Measurements from ENCODE around the gene TESPA1. TPM values are rescaled to one million over a fixed set of nuclear protein-coding genes. Genes with fewer than 3 reads are reported as not detected.

TESPA1 gene
- total RNA-seq, 4 donors from 2014 or later, result 1.1 to 4.6 (median 2.6) TPM

GRCh38 chr12:54959291-54960018, 25.1 kb downstream of the TESPA1 start:
- DNase-seq (ENCODE audit: extremely low spot score), result no peak
- no peaks in the 10 kb centered on the region for H3K36me3 ChIP-seq
- no peaks in the 10 kb centered on the region for H3K9me3 ChIP-seq
- H3K27ac ChIP-seq (replicated peaks in 1 of 4), result no peak overlapping the region
- H3K4me3 ChIP-seq, result no peak overlapping the region
- peaks cover 0 to 3% (median 0%) of the 10 kb centered on the region in 4 donors for H3K27me3 ChIP-seq
- intact Hi-C loops (cut with DNase I), result loop anchor here (5.0 kb wide), 3 partner anchors 207 to 382 kb away; no protein-coding TSS in a partner anchor
- TF ChIP-seq CTCF (IDR thresholded peaks at IDR 0.05) (no peak), POLR2A (IDR thresholded peaks at IDR 0.05; ENCODE audit: low read depth) (no peak), EP300 (IDR thresholded peaks at IDR 0.05) (no peak), POLR2AphosphoS5 (IDR thresholded peaks at IDR 0.05) (no peak)
- 67% methylated on average over 10 of the region's 10 CpGs for WGBS
- no peaks in the 10 kb centered on the region for H3K4me1 ChIP-seq

DNA sequence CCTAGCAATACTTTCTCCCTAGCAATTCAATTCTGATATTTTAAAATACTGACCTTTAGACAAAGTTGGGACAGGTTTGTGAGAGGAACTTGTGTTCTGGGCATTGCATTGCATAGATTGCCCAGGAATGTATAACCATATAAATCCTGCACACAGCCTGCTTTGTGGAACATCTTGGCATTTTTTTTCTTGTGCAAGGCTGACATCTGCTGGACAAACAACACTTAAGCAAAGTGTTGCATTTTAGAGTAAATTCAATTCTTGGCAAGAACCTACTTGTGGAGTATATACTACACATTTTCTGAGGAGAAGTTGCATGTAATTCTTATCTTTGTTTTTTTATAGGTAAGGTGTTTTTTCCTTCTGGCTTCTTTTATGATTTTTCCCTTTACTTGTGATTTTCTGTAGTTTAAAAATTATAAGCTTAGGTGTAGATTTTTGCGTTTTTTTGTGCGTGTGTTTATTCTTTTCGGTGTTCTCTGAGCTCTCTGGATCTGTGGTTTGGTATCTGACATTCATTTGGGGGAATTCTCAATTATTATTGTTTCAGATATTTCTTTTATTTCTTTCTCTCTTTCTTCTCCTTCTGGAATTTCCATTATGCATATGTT, 26.4 kb downstream of the TESPA1 start:
- no peak for TF ChIP-seq POLR2A (IDR thresholded peaks at IDR 0.05; ENCODE audit: low read depth)
- TF ChIP-seq CTCF (IDR thresholded peaks at IDR 0.05), result peak; percentile 62 to 67 (median 63)
- Histone ChIP-seq H3K36me3 (no peaks in the 10 kb centered on the region), H3K27ac (replicated peaks in 1 of 4) (no peak overlapping the region), H3K4me3 (no peak overlapping the region), H3K4me1 (no peaks in the 10 kb centered on the region), H3K27me3 (peaks cover 0 to 3% (median 0%) of the 10 kb centered on the region in 4 donors), H3K9me3 (no peaks in the 10 kb centered on the region)
- intact Hi-C loops (cut with DNase I), result loop anchor here (5.0 kb wide), 3 partner anchors 206 to 381 kb away; no protein-coding TSS in a partner anchor
- 65% methylated on average over 3 of the region's 3 CpGs for WGBS
- no peak for DNase-seq (ENCODE audit: extremely low spot score)

DNA sequence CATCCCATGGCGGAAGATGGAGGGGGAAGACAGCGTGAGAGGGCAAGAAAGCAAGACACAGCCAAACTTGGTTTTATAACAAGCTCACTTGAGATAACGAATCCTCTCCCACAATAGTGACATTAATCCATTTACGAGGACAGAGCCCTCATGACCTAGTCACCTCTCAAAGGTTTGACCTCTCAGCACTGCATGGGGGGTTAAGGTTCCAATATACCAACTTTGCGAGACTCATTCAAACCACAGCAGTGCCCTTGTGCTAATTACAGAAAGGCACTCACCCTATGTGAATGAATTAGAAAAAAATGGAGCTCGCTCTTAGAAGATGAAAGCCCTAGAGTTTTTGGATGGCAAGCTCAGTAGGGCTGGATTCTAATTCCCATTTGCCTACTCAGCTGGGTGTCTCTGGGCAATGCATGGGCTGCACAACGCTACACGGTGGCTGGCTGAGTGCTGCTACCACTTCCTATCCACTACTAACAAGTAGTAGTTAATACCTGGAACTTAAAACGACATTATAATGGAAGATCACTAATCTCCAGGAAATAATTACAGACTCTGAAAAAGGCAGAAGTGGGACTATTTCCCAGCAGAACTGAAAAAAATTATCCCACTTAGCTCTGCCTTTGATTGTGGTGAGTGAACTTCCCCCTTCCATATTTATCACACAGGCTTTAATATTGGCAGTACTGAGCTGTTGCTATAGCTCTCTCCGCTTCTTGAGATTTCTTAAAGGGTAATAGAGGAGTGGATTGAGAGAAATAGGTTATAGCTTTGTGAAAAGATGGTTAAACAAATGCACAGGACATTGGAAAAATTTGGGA, 27.5 kb downstream of the TESPA1 start:
- TF ChIP-seq POLR2A (IDR thresholded peaks at IDR 0.05; ENCODE audit: low read depth) (no peak), POLR2AphosphoS5 (IDR thresholded peaks at IDR 0.05) (no peak), CTCF (IDR thresholded peaks at IDR 0.05) (no peak), EP300 (IDR thresholded peaks at IDR 0.05) (no peak)
- intact Hi-C loops (cut with DNase I), result loop anchor here (5.0 kb wide), 3 partner anchors 205 to 380 kb away; no protein-coding TSS in a partner anchor
- no peak for DNase-seq (ENCODE audit: extremely low spot score)
- H3K9me3 ChIP-seq, result no peaks in the 10 kb centered on the region
- no peaks in the 10 kb centered on the region for H3K4me1 ChIP-seq
- H3K27me3 ChIP-seq, result no peaks in the 10 kb centered on the region
- no peak overlapping the region for H3K27ac ChIP-seq (replicated peaks in 1 of 4)
- WGBS, result 76% methylated on average over 10 of the region's 10 CpGs
- H3K4me3 ChIP-seq, result no peak overlapping the region
- H3K36me3 ChIP-seq, result no peaks in the 10 kb centered on the region

DNA sequence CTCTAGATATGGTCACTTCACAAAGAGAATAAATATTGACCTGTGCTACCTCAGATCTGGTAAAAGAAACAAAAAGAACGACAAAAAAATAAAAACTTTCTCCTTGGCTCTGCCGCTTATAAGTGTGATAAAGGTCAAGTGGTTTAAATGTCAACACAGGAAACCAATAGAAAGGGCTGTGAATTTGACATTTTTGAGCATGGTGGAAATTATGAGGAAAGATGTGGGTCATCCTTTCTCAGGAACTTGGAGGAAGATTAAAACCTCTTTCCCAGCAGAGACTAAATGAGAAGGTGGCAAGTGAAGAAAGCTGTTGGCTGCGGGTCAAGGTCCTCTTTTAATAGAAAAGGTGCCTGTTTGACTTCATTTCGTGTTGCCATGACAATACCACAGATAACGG, 28.2 kb downstream of the TESPA1 start:
- Histone ChIP-seq H3K4me3 (no peak overlapping the region), H3K9me3 (no peaks in the 10 kb centered on the region), H3K36me3 (no peaks in the 10 kb centered on the region), H3K27me3 (no peaks in the 10 kb centered on the region), H3K4me1 (no peaks in the 10 kb centered on the region), H3K27ac (replicated peaks in 1 of 4) (no peak overlapping the region)
- TF ChIP-seq EP300 (IDR thresholded peaks at IDR 0.05) (no peak), POLR2AphosphoS5 (IDR thresholded peaks at IDR 0.05) (no peak), CTCF (IDR thresholded peaks at IDR 0.05) (no peak), POLR2A (IDR thresholded peaks at IDR 0.05; ENCODE audit: low read depth) (no peak)
- no peak for DNase-seq (ENCODE audit: extremely low spot score)
- 79% methylated on average over 5 of the region's 5 CpGs for WGBS
- intact Hi-C loops (cut with DNase I), result loop anchor here (5.0 kb wide), 3 partner anchors 204 to 379 kb away; no protein-coding TSS in a partner anchor

All from esophagus muscularis mucosa (tissue), 4 donors.